CD14-positive monocyte (primary cell): ENCODE results near the gene LGI4. TPM values are rescaled to one million over a fixed set of nuclear protein-coding genes. Genes with fewer than 3 reads are reported as not detected.
"Not testable (repeated sequence)": the region's sequence is repeated elsewhere in the genome, so short reads cannot be mapped to it uniquely, and the experiment has no call there.

ENCODE experiments used
- DNase-seq, 3 donors: peaks; one replicate each; pipeline ENCODE4 v3.0.0-alpha.2; 2011 to 2022
- H2AFZ ChIP-seq: 2 replicates; pipeline ENCODE4 v1.6.0; 2012; ENCODE audit warnings: mild to moderate bottlenecking, low read depth, low read length, inconsistent platforms; ENCODE audit not compliant: insufficient read depth, poor library complexity, severe bottlenecking
- H3K27ac ChIP-seq, 2 donors: 1 replicate in 1 of 2; 2 replicates in 1 of 2; pipeline ENCODE4 v1.5.1; 2012 to 2013; ENCODE audit warnings: low read length in 2 of 2, control low read depth in 1 of 2, inconsistent platforms in 1 of 2, low read depth in 1 of 2, mild to moderate bottlenecking in 1 of 2
- H3K27me3 ChIP-seq, 2 donors: one replicate each; pipeline versions ENCODE4 v1.6.0 to v1.6.1; 2011 to 2013; ENCODE audit warnings: low read length in 2 of 2; ENCODE audit not compliant: control insufficient read depth in 2 of 2, insufficient read depth in 2 of 2
- H3K36me3 ChIP-seq, 2 donors: replicated peaks in 1 of 2; 1 replicate in 1 of 2; 2 replicates in 1 of 2; pipeline versions ENCODE4 v1.5.1 to v1.6.1; 2012 to 2013; ENCODE audit warnings: low read length in 2 of 2, control low read depth in 1 of 2, inconsistent platforms in 1 of 2, mild to moderate bottlenecking in 1 of 2; ENCODE audit not compliant: insufficient read depth in 2 of 2, control insufficient read depth in 1 of 2
- H3K4me1 ChIP-seq, 2 donors: 1 replicate in 1 of 2; 2 replicates in 1 of 2; pipeline versions ENCODE4 v1.5.1 to v1.6.1; 2012 to 2013; ENCODE audit warnings: low read length in 2 of 2, control low read depth in 1 of 2, inconsistent platforms in 1 of 2, mild to moderate bottlenecking in 1 of 2, moderate library complexity in 1 of 2; ENCODE audit not compliant: insufficient read depth in 2 of 2, control insufficient read depth in 1 of 2
- H3K4me2 ChIP-seq: replicated peaks from 2 replicates; pipeline ENCODE3; 2012; ENCODE audit warnings: low read length, moderate library complexity, mild to moderate bottlenecking; ENCODE audit not compliant: poor library complexity, severe bottlenecking; ENCODE audit errors: extremely low read depth
- H3K4me3 ChIP-seq, 3 experiments: fragments of 200-600 bp in 1 of 3; sonication (generic) in 1 of 3; replicated peaks in 1 of 3; 1 replicate in 2 of 3; 2 replicates in 1 of 3; pipeline ENCODE4 v1.5.1; 2011 to 2013; ENCODE audit warnings: low read length in 3 of 3, mild to moderate bottlenecking in 3 of 3, control low read depth in 2 of 3, low read depth in 2 of 3, inconsistent platforms in 1 of 3, moderate library complexity in 1 of 3
- H3K79me2 ChIP-seq: 2 replicates; pipeline ENCODE4 v1.6.0; 2012; ENCODE audit warnings: mild to moderate bottlenecking, control low read depth, inconsistent platforms, low read length, moderate library complexity; ENCODE audit not compliant: insufficient read depth
- H3K9ac ChIP-seq: 2 replicates; pipeline ENCODE4 v1.6.0; 2017; ENCODE audit warnings: low read length, mild to moderate bottlenecking; ENCODE audit not compliant: insufficient read depth, poor library complexity, severe bottlenecking
- H3K9me3 ChIP-seq, 2 donors: replicated peaks in 1 of 2; 1 replicate in 1 of 2; 2 replicates in 1 of 2; pipeline versions ENCODE4 v1.5.1 to v1.6.1; 2012 to 2013; ENCODE audit warnings: low read length in 2 of 2, control low read depth in 1 of 2; ENCODE audit not compliant: control insufficient read depth in 1 of 2, insufficient read depth in 1 of 2
- H4K20me1 ChIP-seq: 2 replicates; pipeline ENCODE4 v1.6.0; 2012; ENCODE audit warnings: mild to moderate bottlenecking, low read length, control low read depth, moderate library complexity; ENCODE audit not compliant: insufficient read depth
- H3K27ac Mint-ChIP-seq, 7 donors: one replicate each; pipeline ENCODE4 v1.8.0; 2020; ENCODE audit warnings: mild to moderate bottlenecking in 7 of 7, mixed read lengths in 7 of 7, moderate library complexity in 6 of 7, inconsistent platforms in 2 of 7
- H3K27me3 Mint-ChIP-seq, 3 donors: one replicate each; pipeline ENCODE4 v1.8.0; 2021 to 2022; ENCODE audit warnings: low read depth in 3 of 3, mild to moderate bottlenecking in 3 of 3, mixed read lengths in 3 of 3, moderate library complexity in 3 of 3, inconsistent platforms in 1 of 3
- H3K36me3 Mint-ChIP-seq, 2 donors: one replicate each; pipeline ENCODE4 v1.8.0; 2020; ENCODE audit warnings: mixed read lengths in 2 of 2, inconsistent platforms in 1 of 2, mild to moderate bottlenecking in 1 of 2
- H3K4me1 Mint-ChIP-seq: one replicate; pipeline ENCODE4 v1.8.0; 2020; ENCODE audit warnings: mild to moderate bottlenecking, mixed read lengths
- H3K4me3 Mint-ChIP-seq, 2 donors: one replicate each; pipeline ENCODE4 v1.8.0; 2020; ENCODE audit warnings: mild to moderate bottlenecking in 2 of 2, mixed read lengths in 2 of 2, moderate library complexity in 1 of 2
- H3K9me3 Mint-ChIP-seq, 7 donors: one replicate each; pipeline ENCODE4 v1.8.0; 2020 to 2022; ENCODE audit warnings: mixed read lengths in 7 of 7, mild to moderate bottlenecking in 6 of 7, moderate library complexity in 6 of 7, inconsistent platforms in 2 of 7
- WGBS: methylation state at CpG from one replicate; pipeline ENCODE4 v1.1.5; 2013; ENCODE audit warnings: missing lambda C conversion rate; ENCODE audit not compliant: insufficient coverage; 5-methylcytosine and 5-hydroxymethylcytosine counted together
- intact Hi-C, 2 donors: fragments of 100-400 bp; cut with micrococcal nuclease; formaldehyde crosslinking; loops; one replicate each; pipeline versions ENCODE4 v1.15.0 to v1.15.1; 2023
- polyA plus RNA-seq, 3 donors: library from polyadenylated mRNA; depleted of rRNA in 1 of 3; unstranded in 2 of 3; stranded (reverse) in 1 of 3; fragments of 300-500 nt in 2 of 3; fragments of >200 nt in 1 of 3; fragmentation: Illumina TruSeq in 2 of 3; gene quantifications; 1 replicate in 2 of 3; 2 replicates in 1 of 3; pipeline ENCODE4 v1.2.3, GENCODE V29; 2012 to 2021
- TF ChIP-seq, protein P1 (sequence below): fragments of 200-600 bp; IDR thresholded peaks from one replicate; pipeline ENCODE4 v1.8.0; 2022; ENCODE audit warnings: antibody characterized with exemption, mild to moderate bottlenecking

Gene LGI4
- polyA plus RNA-seq, 3 donors: 1.1 TPM; not detected in 2

DNA sequence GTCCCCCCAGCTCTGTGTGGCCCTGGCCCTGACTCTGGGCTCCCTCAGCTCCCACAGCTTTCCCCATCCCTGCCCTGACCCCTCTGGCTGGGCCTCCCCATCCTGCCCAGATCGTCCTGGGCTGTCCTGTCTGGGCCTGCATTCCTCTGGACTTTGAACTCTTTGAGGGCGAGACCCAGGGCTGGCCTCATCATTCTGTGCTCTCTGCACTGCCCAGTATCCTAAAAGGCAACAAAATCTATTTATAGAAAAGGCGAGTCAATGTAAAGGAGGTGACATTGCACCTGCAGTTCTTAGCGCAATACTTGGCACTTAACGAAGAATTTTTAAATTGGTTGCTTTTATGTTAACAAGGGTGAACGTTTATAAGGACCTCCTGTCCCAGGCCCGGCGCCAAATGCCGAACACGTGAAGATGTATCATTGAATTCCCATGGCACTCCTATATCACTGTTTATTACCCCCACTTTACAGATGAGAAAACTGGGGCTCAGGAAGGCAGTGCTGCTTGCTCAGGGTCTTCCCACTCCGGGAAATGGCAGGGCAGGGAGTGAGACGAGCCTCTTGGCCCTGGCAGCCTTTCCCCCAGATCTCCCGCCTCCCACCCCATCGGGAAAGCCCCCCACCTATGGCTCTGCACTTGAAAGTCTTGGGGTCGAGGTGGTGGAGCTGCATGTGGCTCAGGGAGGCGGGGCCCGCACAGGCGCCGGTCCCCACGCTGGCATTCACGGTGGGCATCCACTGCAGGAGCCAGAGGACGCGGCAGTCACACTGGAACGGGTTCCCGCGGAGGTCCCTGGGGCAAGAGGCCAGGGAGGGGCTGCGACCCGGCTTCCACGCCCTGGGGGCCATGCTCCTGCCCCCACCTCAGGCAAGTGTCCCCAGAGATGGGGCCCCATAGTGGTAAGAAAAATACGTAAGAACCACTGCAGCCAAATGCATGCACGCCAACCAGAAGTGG lies 3.8 kb downstream of the LGI4 start:
- no peak overlapping the region for H2AFZ ChIP-seq
- intact Hi-C loops: loop anchor here in 1 of 2 donors (10.0 kb wide), 1 partner anchor 156 kb away; no protein-coding TSS in a partner anchor
- no peaks in the 10 kb centered on the region for H3K79me2 ChIP-seq
- no peaks in the 10 kb centered on the region for H4K20me1 ChIP-seq
- no peak overlapping the region for H3K4me3 ChIP-seq
- no peak overlapping the region for H3K27ac Mint-ChIP-seq
- no peak overlapping the region for H3K4me3 Mint-ChIP-seq
- H3K4me2 ChIP-seq: no peak overlapping the region
- H3K4me1 ChIP-seq: peaks cover 5% of the 10 kb centered on the region in 2 donors
- TF ChIP-seq, protein P1, sequence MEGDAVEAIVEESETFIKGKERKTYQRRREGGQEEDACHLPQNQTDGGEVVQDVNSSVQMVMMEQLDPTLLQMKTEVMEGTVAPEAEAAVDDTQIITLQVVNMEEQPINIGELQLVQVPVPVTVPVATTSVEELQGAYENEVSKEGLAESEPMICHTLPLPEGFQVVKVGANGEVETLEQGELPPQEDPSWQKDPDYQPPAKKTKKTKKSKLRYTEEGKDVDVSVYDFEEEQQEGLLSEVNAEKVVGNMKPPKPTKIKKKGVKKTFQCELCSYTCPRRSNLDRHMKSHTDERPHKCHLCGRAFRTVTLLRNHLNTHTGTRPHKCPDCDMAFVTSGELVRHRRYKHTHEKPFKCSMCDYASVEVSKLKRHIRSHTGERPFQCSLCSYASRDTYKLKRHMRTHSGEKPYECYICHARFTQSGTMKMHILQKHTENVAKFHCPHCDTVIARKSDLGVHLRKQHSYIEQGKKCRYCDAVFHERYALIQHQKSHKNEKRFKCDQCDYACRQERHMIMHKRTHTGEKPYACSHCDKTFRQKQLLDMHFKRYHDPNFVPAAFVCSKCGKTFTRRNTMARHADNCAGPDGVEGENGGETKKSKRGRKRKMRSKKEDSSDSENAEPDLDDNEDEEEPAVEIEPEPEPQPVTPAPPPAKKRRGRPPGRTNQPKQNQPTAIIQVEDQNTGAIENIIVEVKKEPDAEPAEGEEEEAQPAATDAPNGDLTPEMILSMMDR: no peak
- no peaks in the 10 kb centered on the region for H3K27me3 ChIP-seq
- no peaks in the 10 kb centered on the region for H3K9me3 ChIP-seq
- H3K9me3 Mint-ChIP-seq: peaks cover 0 to 3% (median 0%) of the 10 kb centered on the region in 7 donors
- 91% methylated on average over 16 of the region's 31 CpGs for WGBS
- H3K9ac ChIP-seq: no peak overlapping the region
- H3K4me1 Mint-ChIP-seq: peaks cover 6% of the 10 kb centered on the region
- no peak for DNase-seq
- H3K36me3 Mint-ChIP-seq: no peaks in the 10 kb centered on the region
- H3K27me3 Mint-ChIP-seq: peaks cover 2 to 4% (median 3%) of the 10 kb centered on the region in 3 donors
- no peaks in the 10 kb centered on the region for H3K36me3 ChIP-seq
- H3K27ac ChIP-seq: no peak overlapping the region

DNA sequence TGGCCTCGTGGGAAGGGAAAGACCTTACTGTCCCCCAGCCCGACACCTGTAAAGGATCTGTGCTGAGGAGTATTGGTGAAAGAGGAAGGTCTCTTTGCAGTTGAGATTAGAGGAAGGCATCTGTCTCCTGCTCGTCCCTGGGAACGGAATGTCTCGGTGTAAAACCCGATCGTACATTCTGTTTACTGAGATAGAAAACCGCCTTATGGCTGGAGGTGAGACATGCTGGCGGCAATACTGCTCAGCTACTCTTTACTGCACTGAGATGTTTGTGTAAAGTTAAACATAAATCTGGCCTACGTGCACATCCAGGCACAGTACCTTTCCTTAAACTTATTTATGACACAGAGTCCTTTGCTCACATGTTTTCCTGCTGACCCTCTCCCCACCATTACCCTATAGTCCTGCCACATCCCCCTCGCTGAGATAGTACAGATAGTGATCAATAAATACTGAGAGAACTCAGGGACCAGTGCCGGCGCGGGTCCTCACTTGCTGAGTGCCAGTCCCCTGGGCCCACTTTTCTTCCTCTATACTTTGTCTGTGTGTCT lies 5.1 kb downstream of the LGI4 start:
- H3K27me3 ChIP-seq, H3K4me1 ChIP-seq, H3K9ac ChIP-seq, H4K20me1 ChIP-seq, H3K4me1 Mint-ChIP-seq, H3K79me2 ChIP-seq, H3K9me3 Mint-ChIP-seq, H3K27me3 Mint-ChIP-seq, H2AFZ ChIP-seq, H3K4me2 ChIP-seq, H3K36me3 Mint-ChIP-seq, H3K4me3 Mint-ChIP-seq, H3K9me3 ChIP-seq, H3K27ac ChIP-seq, DNase-seq, H3K36me3 ChIP-seq, H3K4me3 ChIP-seq: not testable (repeated sequence)
- intact Hi-C loops: loop anchor here in 1 of 2 donors (10.0 kb wide), 1 partner anchor 155 kb away; no protein-coding TSS in a partner anchor
- 42% methylated on average over 6 of the region's 14 CpGs for WGBS
- H3K27ac Mint-ChIP-seq: peak overlapping the region in 1 of 7 donors; percentile 41
